ENCODE results near the gene PEAK3. TPM values are rescaled to one million over a fixed set of nuclear protein-coding genes. Genes with fewer than 3 reads are reported as not detected.

The PEAK3 gene
- polyA plus RNA-seq, 3 donors: 0.04 to 0.12 (median 0.09) TPM

- DNase-seq: no peak
Measured at GRCh38 chr19:2315818-2316353, 33.9 kb upstream of the PEAK3 start.

DNA sequence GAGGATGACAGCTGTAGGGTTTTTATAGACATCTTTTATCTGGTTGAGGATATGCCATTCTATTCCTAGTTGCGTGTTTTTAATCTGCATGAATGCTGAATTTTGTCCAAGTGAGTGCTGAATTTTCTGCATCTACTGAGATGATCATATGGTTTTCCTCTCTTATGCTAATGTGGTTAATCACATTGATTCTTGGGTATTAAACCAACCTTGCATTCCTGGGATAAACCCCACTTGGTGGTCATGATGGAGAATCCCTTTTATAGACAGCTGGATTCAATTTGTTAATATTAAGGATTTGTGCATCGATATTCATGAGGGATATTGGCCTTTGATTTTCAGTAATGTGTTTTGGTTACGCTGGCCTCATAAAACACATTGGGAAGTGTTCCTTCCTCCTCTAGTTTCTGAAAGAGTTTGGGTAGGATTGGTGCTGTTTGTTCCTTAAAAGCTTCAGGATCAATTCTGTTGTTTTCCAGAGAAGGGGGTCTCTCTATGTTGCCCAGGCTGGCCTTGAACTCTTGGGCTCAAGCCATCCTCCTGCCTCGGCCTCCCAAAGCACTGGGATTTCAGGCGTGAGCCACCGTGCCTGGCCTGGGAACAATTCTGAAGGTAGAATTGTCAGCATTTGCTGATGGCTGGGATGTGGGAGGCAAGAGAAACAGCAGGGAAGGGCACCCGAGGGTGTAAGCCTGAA, 33.3 kb upstream of the PEAK3 start:
- DNase-seq: no peak

DNA sequence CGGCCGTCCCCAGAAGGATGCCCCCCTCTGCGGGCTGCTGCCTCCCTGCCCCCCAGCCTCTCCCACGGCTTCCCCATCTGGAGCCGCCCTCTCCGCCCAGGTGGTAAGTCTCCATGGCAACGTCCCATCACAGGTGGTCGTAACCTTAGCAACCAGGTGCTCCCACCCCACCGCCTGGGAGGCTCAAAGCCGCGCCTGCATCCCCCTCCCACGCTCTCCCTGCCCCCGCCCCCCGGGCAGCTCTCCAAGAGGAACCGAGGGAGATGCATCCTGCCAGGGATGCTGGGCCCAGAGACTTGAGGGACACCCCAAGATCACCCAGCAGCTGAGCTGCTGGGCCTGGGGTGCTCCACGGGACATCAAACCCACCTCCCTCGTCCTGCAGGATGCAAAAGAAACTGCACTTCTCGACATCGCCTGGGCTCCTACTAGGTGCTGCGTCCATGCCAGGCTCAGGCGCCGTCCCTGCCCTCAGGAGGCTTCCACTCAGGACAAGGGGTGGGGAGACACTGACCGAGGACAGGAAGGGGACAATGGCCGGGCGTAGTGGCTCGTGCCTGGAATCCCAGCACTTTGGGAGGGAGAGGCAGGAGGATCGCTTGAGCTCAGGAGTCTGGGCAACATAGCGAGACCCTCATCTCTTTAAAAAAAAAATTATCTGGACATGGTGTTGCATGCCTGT, 31.0 kb upstream of the PEAK3 start:
- DNase-seq: no peak

- no peak for DNase-seq
Measured at GRCh38 chr19:2311093-2311492, 29.1 kb upstream of the PEAK3 start.

DNA sequence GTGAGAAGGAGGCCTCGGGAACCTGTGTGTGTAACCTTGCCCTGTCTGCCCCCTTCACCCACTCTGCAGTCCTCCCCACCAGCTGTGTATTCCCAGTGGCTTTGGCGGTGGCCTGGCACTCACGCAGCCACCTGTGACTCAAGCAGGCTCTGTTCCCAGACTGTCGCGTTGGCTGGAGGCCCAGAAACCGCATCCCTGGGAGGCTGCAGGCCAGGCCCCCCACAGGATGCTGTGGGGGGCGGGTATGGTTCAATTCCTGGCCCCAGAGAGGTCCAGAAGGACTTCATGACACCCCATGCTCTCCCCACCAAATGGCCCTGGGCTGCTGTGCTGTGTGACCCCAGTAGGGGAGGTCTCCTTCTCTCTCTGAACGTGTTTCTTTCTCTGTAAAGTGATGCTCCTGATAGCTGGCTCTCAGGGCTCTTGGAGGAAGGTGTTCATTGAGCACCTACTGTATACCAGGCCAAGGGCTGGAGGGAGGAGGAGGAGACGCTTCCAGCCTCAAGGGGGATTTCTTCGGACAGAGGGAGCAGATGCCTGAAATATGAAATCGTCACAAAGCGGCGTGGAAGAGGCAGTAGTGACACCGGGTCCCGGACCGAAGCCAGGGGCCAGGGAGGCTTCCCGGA, 27.9 kb upstream of the PEAK3 start:
- DNase-seq: no peak

DNA sequence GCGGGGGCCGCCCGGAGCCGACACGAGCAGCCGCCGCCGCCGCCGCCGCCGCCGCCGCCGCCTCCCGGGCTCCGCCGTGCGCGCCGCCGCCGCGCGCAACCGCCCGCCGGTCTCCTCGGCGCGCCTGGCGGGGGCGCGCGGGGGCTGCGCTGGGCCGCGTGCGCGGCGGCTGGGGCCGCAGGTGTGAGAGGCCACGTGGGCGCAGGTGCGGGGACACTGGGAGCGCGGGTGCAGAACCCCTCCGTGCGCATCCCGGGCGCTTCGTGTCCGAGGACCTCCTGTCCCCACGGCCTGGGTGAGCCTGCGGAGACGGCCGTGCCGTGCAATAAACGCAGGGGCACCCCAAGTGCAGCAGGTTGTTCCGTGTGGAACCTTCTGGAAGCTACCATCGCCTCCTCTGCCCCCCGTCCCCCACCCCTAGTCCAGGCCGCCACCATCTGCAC, 26.2 kb upstream of the PEAK3 start, which contains the start of gene LINGO3:
LINGO3 (minus strand) TSS at position 41 of the 443 bp plus-strand sequence. CDS start 16,378 bp downstream, outside the sequence.
- no peak for DNase-seq

DNA sequence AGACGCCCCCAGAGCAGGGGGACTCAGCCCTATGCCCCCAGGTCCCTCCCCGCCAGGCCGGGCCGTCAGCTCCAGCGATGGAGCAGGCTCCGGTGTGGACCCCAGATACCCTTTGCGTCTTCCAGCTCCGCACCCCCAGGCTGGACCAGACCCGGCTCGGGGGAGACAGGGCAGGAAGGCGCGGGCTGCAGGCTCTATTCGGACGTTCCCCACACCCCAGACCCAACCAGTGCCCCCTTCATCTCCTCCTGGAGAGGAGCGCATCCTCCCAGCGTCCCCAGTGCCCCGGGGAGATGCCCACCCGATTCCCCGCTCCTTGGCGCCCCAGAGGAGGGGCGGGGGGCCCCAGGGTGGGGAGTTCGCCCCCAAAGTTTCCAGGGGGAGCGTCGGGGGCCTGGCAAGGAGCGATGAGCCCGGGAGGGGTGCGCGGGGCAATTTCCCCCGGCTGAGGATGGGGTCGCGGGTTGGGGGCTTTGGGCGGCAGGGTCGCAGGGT, 25.6 kb upstream of the PEAK3 start:
- no peak for DNase-seq

- no peak for DNase-seq
Measured at GRCh38 chr19:2306971-2307370, 25.0 kb upstream of the PEAK3 start.

DNA sequence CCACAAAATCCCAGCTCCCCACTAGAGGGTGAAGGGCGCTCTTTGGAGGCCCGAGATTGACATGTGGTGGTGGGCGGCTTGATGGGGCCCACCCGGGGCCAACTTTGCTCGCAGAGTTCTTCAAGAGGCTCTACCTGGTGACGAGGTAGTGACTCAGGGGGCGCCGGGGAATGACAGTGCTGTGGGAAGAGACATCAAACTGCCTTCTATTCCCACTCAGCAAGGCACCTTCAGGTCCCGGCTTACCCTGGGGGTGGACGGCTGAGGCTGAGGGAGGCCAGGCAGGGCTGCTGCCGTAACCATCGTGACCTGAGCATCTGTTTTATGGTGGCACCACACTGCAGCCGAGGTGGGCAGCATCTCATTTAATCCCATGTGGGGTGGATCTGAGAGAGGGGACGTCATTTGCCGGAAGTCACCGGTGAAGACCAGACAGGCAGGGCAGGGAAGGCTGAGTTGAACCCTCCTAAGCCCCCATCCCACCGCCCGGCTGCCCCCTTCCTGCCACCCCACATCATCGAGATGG, 24.4 kb upstream of the PEAK3 start:
- no peak for DNase-seq

DNA sequence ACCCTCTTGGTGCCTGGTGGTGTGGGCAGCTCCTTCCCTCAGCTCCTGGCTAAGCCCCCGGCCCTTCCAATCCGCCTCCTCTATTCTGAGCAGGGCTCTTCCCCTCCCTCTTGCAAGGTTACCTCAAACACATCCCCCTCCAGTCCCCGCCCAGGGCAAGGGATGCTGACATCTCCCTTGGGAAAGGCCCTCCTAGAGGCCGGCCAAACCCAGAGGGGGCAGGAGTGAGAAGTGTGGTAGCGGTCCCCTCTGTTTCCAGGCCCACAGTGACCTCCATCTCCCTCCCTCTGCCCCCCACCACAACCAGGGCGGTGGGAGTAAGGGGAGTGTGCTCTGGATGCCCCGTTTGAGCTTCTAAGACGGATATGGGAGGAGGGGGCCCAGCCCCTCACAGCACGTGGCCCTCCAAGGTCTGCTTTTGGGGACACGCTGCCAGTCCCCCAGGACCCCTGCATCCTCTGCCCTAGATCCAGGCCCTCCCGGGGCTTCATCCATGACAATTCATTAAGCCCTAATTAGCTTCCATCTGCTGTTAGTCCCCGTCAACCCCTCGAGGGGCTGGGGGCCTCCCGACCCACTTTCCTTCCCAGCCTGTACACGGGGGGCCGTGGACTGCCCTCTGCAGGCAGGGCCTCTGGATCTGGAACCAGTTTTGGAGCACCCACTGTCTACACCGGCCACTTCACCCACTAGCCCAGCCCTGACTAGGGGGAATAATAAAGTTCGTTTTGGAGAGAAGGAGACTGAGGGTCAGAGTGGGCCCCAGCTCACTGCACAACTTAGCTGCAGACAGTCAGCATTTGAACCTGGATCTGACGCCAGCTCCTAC, 23.7 kb upstream of the PEAK3 start:
- DNase-seq: no peak

- DNase-seq: no peak
Measured at GRCh38 chr19:2303211-2303798, 21.3 kb upstream of the PEAK3 start.

DNA sequence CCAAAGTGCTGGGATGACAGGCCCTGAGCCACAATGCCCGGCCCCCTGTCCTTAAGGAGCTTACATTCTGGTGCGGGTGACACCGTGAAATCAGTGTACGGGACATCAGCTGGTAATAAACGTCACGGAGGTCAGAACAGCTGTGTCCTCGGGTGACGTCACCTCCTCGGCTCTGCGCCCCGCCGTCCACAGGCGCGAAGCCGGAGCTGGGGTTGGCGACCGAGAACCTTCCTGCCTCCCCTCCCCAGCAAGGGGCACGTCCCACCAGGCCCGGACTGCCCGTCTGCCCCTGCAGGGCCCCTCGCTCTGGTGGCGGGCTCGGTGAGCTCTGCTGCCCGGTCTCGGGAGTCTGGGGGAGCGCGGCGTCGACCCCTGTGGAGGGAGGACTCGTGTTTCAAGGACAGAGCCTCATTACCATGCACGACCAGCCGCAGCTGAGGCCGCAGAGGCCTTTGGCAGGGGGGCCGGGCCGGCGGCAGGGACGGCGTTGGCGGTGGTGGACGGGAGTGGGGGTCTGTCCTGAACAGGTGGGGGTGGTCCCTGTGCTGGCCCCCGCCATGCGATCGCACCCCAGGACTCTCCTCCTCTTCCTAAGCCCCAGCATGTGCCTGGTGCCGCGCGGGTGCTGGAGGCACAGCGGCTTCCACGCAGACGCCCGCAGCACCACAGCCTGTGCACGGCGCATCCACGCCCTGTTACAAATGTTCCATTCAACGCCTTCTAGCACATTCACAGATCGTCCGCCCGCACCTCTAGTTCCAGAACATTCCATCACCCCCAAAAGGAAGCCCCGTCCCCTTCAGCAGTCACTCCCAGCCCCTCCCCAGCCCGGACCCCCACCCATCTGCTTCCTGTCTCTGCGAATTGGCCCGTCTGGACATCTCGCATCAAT, 20.6 kb upstream of the PEAK3 start:
- DNase-seq: peak; percentile 54

- DNase-seq: no peak
Measured at GRCh38 chr19:2300533-2300932, 18.6 kb upstream of the PEAK3 start.

GRCh38 chr19:2296141-2296540, 14.2 kb upstream of the PEAK3 start:
- no peak for DNase-seq

DNA sequence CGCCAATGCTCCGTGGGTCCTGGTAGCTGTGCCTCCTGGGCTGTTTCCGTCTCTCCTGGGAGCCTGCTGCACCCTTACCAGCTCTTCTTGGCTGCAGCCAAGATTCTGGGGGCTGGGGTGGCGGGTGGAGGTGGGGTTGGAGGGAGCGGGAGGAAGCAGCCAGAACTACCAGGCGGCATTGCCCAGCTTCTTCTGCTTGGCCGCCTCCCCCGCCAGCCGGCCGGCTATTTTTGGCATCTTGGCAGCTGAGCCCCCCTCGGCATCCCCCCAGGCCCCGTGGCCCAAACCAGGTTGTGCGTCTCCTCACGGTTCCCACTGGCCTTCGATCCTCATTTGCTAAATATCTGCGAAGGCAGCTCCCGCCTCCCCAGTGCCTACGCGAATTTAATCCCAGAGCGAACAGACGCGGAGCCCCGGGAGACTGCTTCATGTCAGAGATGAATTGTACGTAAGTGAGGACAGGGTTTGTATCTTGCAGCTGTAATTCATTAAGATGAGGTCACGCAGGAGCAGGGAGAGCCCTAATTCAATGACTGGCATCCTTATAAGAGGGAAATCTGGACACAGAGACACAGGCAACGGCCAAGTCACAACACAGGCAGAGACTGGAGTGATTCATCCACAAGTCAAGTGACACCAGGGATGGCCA, 12.8 kb upstream of the PEAK3 start:
- no peak for DNase-seq

DNA sequence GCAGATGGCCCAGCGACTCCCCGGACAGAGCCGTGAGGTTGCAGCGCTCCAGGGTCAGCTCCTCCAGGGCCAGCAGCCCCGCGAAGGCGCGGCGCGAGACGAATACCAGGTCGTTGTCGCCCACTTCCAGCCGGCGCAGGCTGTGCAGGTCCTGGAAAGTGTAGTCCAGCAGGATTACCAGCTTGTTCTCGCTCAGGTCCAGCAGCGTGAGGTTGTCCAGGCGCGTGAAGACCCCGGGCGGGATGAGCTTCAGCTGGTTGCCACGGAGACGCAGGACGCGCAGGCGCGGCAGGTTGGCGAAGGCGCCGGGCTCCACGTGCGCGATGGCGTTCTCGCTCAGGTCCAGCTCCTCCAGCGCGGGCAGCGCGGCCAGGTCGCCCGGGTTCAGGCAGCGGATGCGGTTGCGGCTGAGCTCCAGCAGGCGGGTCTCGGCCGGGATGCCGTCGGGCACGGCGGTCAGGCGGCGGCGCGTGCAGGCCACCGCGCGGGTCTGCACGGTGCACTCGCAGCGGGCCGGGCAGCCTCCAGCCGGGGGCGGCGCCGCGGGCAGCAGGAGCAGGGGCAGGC, 9.3 kb upstream of the PEAK3 start:
- DNase-seq: no peak

DNA sequence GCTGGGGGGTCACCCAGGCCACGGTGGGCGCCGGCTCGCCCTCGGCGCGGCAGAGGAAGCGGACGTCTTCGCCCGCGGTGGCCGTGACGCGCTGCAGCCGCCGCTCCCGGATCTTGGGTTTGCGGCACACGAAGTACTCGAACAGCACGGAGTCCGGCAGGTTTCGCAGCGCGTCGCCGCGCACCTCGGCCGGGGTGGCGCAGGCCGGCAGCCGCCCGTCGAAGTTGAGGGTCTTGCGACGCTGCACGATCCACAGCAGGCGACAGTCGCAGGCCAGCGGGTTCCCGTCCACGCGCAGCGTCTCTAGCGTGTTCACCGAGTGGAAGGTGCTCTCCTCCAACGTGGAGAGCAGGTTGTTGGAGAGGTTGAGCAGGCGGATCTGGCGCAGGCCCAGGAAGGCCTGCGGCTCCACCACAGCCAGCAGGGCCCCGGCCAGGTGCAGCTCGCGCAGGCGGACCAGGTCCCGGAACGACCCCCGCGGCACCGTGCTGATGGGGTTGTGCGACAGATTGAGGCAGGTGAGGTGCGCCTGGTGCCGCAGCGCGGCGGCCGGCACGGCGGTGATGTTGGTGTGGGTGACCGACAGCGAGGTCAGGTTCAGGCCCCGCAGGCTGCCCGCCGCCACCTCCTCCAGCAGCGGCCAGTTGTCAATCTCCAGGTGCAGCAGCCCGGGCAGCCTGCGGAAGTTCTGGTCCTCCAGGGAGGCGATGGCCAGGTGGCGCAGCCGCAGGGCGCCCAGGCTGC, 8.6 kb upstream of the PEAK3 start:
- no peak for DNase-seq

GRCh38 chr19:2289714-2290435, 7.9 kb upstream of the PEAK3 start:
- no peak for DNase-seq
